K562 (cell line): ENCODE data around the gene MYO1H. TPM values are rescaled to one million over a fixed set of nuclear protein-coding genes. Genes with fewer than 3 reads are reported as not detected.

Source experiments
- ATAC-seq: fragments of 200-7000 bp; cut with Tn5 transposase; 3 replicates; pipeline ENCODE4 v1.9.1; 2020; ENCODE audit warnings: moderate library complexity
- BruUV-seq: library from RNA; stranded (reverse); fragments of 400-500 nt; replicated peaks from 2 replicates; lab custom pipeline; 2021; lab: Mats Ljungman, UMichigan
- CTCF ChIA-PET: fragments of 300-600 bp; formaldehyde crosslinking; extraction: SDS; loops from one replicate; lab custom pipeline; 2021; ENCODE audit warnings: low intra/inter-chr PET ratio; lab: Yijun Ruan, JAX
- POLR2A ChIA-PET: fragments of 300-600, 350-650 bp; sonication (Branson Sonifier 250); formaldehyde crosslinking; extraction: SDS; loops from one replicate; lab custom pipeline; 2021; ENCODE audit warnings: antibody characterized with exemption, inconsistent platforms; lab: Yijun Ruan, JAX
- DNase-seq, 4 experiments: peaks; one replicate each; pipeline versions ENCODE4 v3.0.0 to v3.0.0-alpha.2; 2011 to 2018; ENCODE audit warnings: low spot score in 3 of 4, mixed read lengths in 3 of 4; ENCODE audit errors: extremely low read depth in 1 of 4
- FAIRE-seq: peaks from 2 replicates; lab custom pipeline; 2011; peaks lifted over from hg19 to GRCh38; lab: Jason Lieb, UNC
- H2AFZ ChIP-seq: 2 replicates; pipeline ENCODE4 v1.6.0; 2011; ENCODE audit warnings: low read depth, low read length, control low read depth, inconsistent platforms
- H3K27ac ChIP-seq: fragments of 200-600 bp; 3 replicates; pipeline ENCODE4 v1.8.0; 2011; ENCODE audit warnings: low read depth, mild to moderate bottlenecking, control low read depth, inconsistent platforms, low read length, moderate library complexity, mixed read lengths; ENCODE audit errors: extremely low read depth
- H3K27me3 ChIP-seq, 2 experiments: fragments of 300-600 bp in 1 of 2; 2 replicates in 1 of 2; 3 replicates in 1 of 2; pipeline versions ENCODE4 v1.6.0 to v1.8.0; 2011; ENCODE audit warnings: inconsistent platforms in 2 of 2, low read length in 2 of 2, mild to moderate bottlenecking in 1 of 2, mixed read lengths in 1 of 2, moderate library complexity in 1 of 2; ENCODE audit not compliant: control insufficient read depth in 2 of 2, insufficient read depth in 2 of 2
- H3K36me3 ChIP-seq: fragments of 300-600 bp; 3 replicates; pipeline ENCODE4 v1.8.0; 2011; ENCODE audit warnings: mild to moderate bottlenecking, low read length, inconsistent platforms; ENCODE audit not compliant: control insufficient read depth, insufficient read depth
- H3K4me1 ChIP-seq, 2 experiments: fragments of 200-600 bp in 1 of 2; replicated peaks in 1 of 2; 2 replicates in 1 of 2; 3 replicates in 1 of 2; pipeline versions ENCODE4 v1.5.1 to v1.8.0; 2011; ENCODE audit warnings: inconsistent platforms in 2 of 2, low read length in 2 of 2, mild to moderate bottlenecking in 1 of 2, mixed read lengths in 1 of 2, moderate library complexity in 1 of 2; ENCODE audit not compliant: control insufficient read depth in 2 of 2, insufficient read depth in 2 of 2
- H3K4me2 ChIP-seq: 2 replicates; pipeline ENCODE4 v1.6.1; 2011; ENCODE audit warnings: low read length, control low read depth, inconsistent platforms, mixed read lengths; ENCODE audit not compliant: insufficient read depth
- H3K4me3 ChIP-seq: fragments of 200-600 bp; sonication (generic), shearing (Covaris generic); 2 replicates; pipeline ENCODE4 v1.5.1; 2016; ENCODE audit warnings: control low read depth, inconsistent platforms
- H3K79me2 ChIP-seq: fragments of 200-600 bp; 3 replicates; pipeline ENCODE4 v1.8.0; 2011; ENCODE audit warnings: low read length, inconsistent platforms; ENCODE audit not compliant: control insufficient read depth, insufficient read depth
- H3K9ac ChIP-seq, 2 experiments: 2 replicates each; pipeline versions ENCODE4 v1.6.0 to v1.6.1; 2011; ENCODE audit warnings: low read depth in 2 of 2, low read length in 2 of 2, control low read depth in 1 of 2, inconsistent platforms in 1 of 2, mild to moderate bottlenecking in 1 of 2, mixed read lengths in 1 of 2; ENCODE audit not compliant: insufficient read depth in 1 of 2
- H3K9me1 ChIP-seq: one replicate; pipeline ENCODE4 v1.6.0; 2011; ENCODE audit warnings: inconsistent platforms, mild to moderate bottlenecking, low read length, moderate library complexity; ENCODE audit not compliant: control insufficient read depth, insufficient read depth
- H3K9me3 ChIP-seq: replicated peaks from 2 replicates; pipeline ENCODE4 v1.5.1; 2011; ENCODE audit warnings: low read depth, low read length, inconsistent platforms; ENCODE audit not compliant: control insufficient read depth, insufficient read depth
- H4K20me1 ChIP-seq: replicated peaks from 2 replicates; pipeline ENCODE4 v1.6.1; 2011; ENCODE audit warnings: low read length, inconsistent platforms, mixed read lengths; ENCODE audit not compliant: control insufficient read depth, insufficient read depth
- ARID1B ChIP-seq: fragments of 450-650 bp; IDR thresholded peaks from 2 replicates; pipeline ENCODE4 v1.6.1; 2016; ENCODE audit warnings: antibody characterized with exemption, mild to moderate bottlenecking, inconsistent platforms
- IRF1 ChIP-seq: sonication (generic); formaldehyde crosslinking; IDR thresholded peaks from 2 replicates; pipeline ENCODE4 v1.8.0; 2022; ENCODE audit warnings: missing genetic modification reagents, mild to moderate bottlenecking, borderline replicate concordance
- KLF1 ChIP-seq: fragments of 450-650 bp; IDR thresholded peaks from 2 replicates; pipeline ENCODE4 v1.6.1; 2016; ENCODE audit warnings: missing genetic modification characterization, missing compliant biosample characterization
- KLF13 ChIP-seq: fragments of 450-650 bp; IDR thresholded peaks from 2 replicates; pipeline ENCODE4 v1.6.1; 2016; ENCODE audit warnings: missing genetic modification characterization, low read depth, mild to moderate bottlenecking, missing compliant biosample characterization, moderate library complexity, borderline replicate concordance
- NCOA2 ChIP-seq, 2 experiments: fragments of 450-650 bp; IDR thresholded peaks; 2 replicates each; pipeline ENCODE4 v1.6.1; 2018; ENCODE audit warnings: mild to moderate bottlenecking in 2 of 2, moderate library complexity in 1 of 2; ENCODE audit not compliant: partially characterized antibody in 2 of 2
- PCBP2 ChIP-seq: fragments of 200-400 bp; formaldehyde crosslinking; IDR thresholded peaks from 2 replicates; pipeline ENCODE4 v1.6.1; 2018; ENCODE audit warnings: low read length, low read depth, mild to moderate bottlenecking, moderate library complexity; ENCODE audit not compliant: poor library complexity, severe bottlenecking
- RBFOX2 ChIP-seq: fragments of 200-400 bp; formaldehyde crosslinking; IDR thresholded peaks from 2 replicates; pipeline ENCODE4 v1.6.1; 2017; ENCODE audit warnings: low read depth, mild to moderate bottlenecking, low read length, moderate library complexity
- TBL1XR1 ChIP-seq, 2 experiments: IDR thresholded peaks; 2 replicates each; pipeline ENCODE4 v1.6.1; 2012; ENCODE audit warnings: improper control_type of control experiment in 2 of 2, low read length in 2 of 2, mild to moderate bottlenecking in 1 of 2
- TBP ChIP-seq: optimal IDR thresholded peaks from 2 replicates; pipeline ENCODE3; 2011; ENCODE audit warnings: low read depth, low read length, improper control_type of control experiment
- ZFP91 ChIP-seq: sonication (generic); formaldehyde crosslinking; IDR thresholded peaks from 2 replicates; pipeline ENCODE4 v1.8.0; 2022; ENCODE audit warnings: mild to moderate bottlenecking, missing genetic modification reagents
- ZMIZ1 ChIP-seq, 2 experiments: fragments of 150-350 bp in 1 of 2; IDR thresholded peaks; 2 replicates each; pipeline ENCODE4 v1.6.1; 2012 to 2016; ENCODE audit warnings: low read depth in 2 of 2, low read length in 2 of 2, mild to moderate bottlenecking in 1 of 2, moderate library complexity in 1 of 2
- ZNF232 ChIP-seq: sonication (generic); formaldehyde crosslinking; IDR thresholded peaks from 2 replicates; pipeline ENCODE4 v1.8.0; 2022; ENCODE audit warnings: mild to moderate bottlenecking, missing genetic modification reagents
- ZNF253 ChIP-seq: fragments of 250-450 bp; sonication (Bioruptor Pico); conservative IDR thresholded peaks from 2 replicates; pipeline ENCODE4 v1.6.1; 2021; ENCODE audit warnings: mild to moderate bottlenecking
- ZNF263 ChIP-seq: sonication (generic); formaldehyde crosslinking; IDR thresholded peaks from 2 replicates; pipeline ENCODE4 v1.8.0; 2022; ENCODE audit warnings: mild to moderate bottlenecking, missing genetic modification reagents, borderline replicate concordance
- ZNF436 ChIP-seq: fragments of 250-450, 450-650 bp; sonication (Bioruptor Pico); formaldehyde crosslinking; IDR thresholded peaks from 2 replicates; pipeline ENCODE4 v1.7.0; 2020; ENCODE audit warnings: mild to moderate bottlenecking
- ZNF77 ChIP-seq: fragments of 250-450 bp; sonication (Bioruptor Pico); IDR thresholded peaks from 2 replicates; pipeline ENCODE4 v1.5.0; 2020
- ZNF830 ChIP-seq: fragments of 250-450 bp; sonication (Bioruptor Pico); IDR thresholded peaks from 2 replicates; pipeline ENCODE4 v1.5.0; 2021; ENCODE audit warnings: mild to moderate bottlenecking
- WGBS: fragments of 100-300 bp; shearing (Covaris generic); methylation state at CpG from one replicate; pipeline ENCODE4 v1.1.6; 2016; ENCODE audit warnings: low coverage, mixed read lengths; ENCODE audit not compliant: insufficient coverage; ENCODE audit errors: missing lambda C conversion rate; 5-methylcytosine and 5-hydroxymethylcytosine counted together
- in situ Hi-C: fragments of 300-500 bp; cut with MboI; formaldehyde crosslinking; loops from 4 replicates; pipeline ENCODE4 v1.15.0; 2018; ENCODE audit warnings: inconsistent platforms, mixed read lengths
- intact Hi-C: fragments of 100-400 bp; cut with micrococcal nuclease; formaldehyde crosslinking; loops from 2 replicates; pipeline ENCODE4 v1.14.2; 2022
- polyA plus RNA-seq, 8 experiments: library from polyadenylated mRNA; depleted of rRNA in 4 of 8; stranded (reverse) in 5 of 8; unstranded in 3 of 8; fragments of >200 nt; fragmentation: Nextera tagmentation in 2 of 8; fragmentation: Illumina TruSeq in 1 of 8; extraction: Ambion mirVana in 2 of 8; extraction: Trizol in 1 of 8; gene quantifications; 2 replicates each; pipeline versions ENCODE4 v1.2.1 to v1.2.3, GENCODE V29; 2011 to 2014; ENCODE audit warnings: inconsistent platforms in 1 of 8, missing spikeins in 1 of 8
- total RNA-seq, 7 experiments: library from RNA; depleted of rRNA in 6 of 7; stranded (reverse); fragments of >200 nt in 6 of 7; fragmentation: Illumina TruSeq in 2 of 7; extraction: Trizol in 2 of 7; gene quantifications; 2 replicates each; pipeline versions ENCODE4 v1.2.1 to v1.2.3, GENCODE V29; 2011 to 2021; ENCODE audit warnings: low replicate concordance in 1 of 7

MYO1H gene
- total and polyA plus RNA-seq, 9 of the 15 experiments (the other 6 are each of a cell fraction or from before 2014, with no cell fraction given) = not detected

DNA sequence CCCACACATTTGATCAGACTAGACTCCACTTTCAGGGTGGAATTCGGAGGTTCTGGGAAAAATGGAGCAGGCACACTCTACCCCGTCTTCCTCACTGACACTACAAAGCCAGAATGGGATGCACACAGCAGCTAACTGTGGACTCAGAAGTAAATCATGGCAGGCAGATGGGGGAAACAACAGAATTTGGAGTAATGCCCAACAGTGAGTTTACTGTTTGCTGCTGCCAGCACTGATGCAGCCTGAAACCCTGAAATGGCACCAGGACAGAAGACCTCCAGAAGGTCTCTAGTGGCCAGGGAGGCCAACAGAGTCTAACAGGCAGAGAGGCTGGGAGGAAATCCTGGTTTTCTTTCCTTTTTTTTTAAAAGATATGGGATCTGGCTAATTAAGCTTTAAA lies 104.8 kb downstream of the MYO1H start:
- Histone ChIP-seq H3K9me1 (no peaks in the 10 kb centered on the region), H3K4me1 (peaks cover 0 to 3% of the 10 kb centered on the region in 2 experiments; a peak in 1 of 5 replicates), H4K20me1 (no peaks in the 10 kb centered on the region), H2AFZ (no peak overlapping the region), H3K9ac (no peak overlapping the region), H3K27ac (no peak overlapping the region), H3K4me2 (no peak overlapping the region), H3K36me3 (peaks cover 75% of the 10 kb centered on the region; the same call in 2 of the 3 replicates), H3K79me2 (no peaks in the 10 kb centered on the region), H3K27me3 (no peaks in the 10 kb centered on the region), H3K4me3 (no peak overlapping the region), H3K9me3 (no peaks in the 10 kb centered on the region)
- ChIA-PET POLR2A (interaction anchor here (0.6 kb wide), 2 partner anchors 220 to 315 kb away, joined by 3 read pairs; no protein-coding TSS in a partner anchor), CTCF (no interaction called here)
- no TSS peak for BruUV-seq
- no peak for TF ChIP-seq ZNF436 (CRISPR knock-in tag)
- TF ChIP-seq ZNF232 = no peak
- no peak for TF ChIP-seq ZNF253
- TF ChIP-seq ZNF263 (CRISPR knock-in tag) = no peak
- TF ChIP-seq TBP = no peak
- no peak for TF ChIP-seq ARID1B
- no peak for TF ChIP-seq ZNF830
- TF ChIP-seq PCBP2 = no peak
- no peak for TF ChIP-seq KLF13 (tag)
- no peak for TF ChIP-seq RBFOX2
- TF ChIP-seq IRF1 = no peak
- no peak for TF ChIP-seq ZNF77
- TF ChIP-seq TBL1XR1 (IDR thresholded peaks at IDR 0.05; ENCODE audit: low read length in 2 of 2) = no peak
- no peak for TF ChIP-seq ZFP91 (CRISPR knock-in tag)
- no peak for TF ChIP-seq KLF1 (tag)
- TF ChIP-seq NCOA2 (IDR thresholded peaks at IDR 0.05; ENCODE audit: partially characterized antibody in 2 of 2) = no peak
- TF ChIP-seq ZMIZ1 (IDR thresholded peaks at IDR 0.05; ENCODE audit: low read depth in 2 of 2, low read length in 2 of 2) = no peak
- WGBS = 79% methylated on average over 2 of the region's 2 CpGs
- ATAC-seq (no peak), DNase-seq (no peak), FAIRE-seq (no peak)
- in situ Hi-C loops (no loop called here), intact Hi-C loops (no loop called here)
